ENCODE measurements around the gene COQ9.

The COQ9 gene

GRCh38 chr16:57471852-57472664 lies 24.8 kb downstream of the COQ9 start:
- DNase-seq (ENCODE audit: low read depth in 2 of 2, low spot score in 1 of 2): no peak

GRCh38 chr16:57472665-57473060 lies 25.4 kb downstream of the COQ9 start:
- DNase-seq (ENCODE audit: low read depth in 2 of 2, low spot score in 1 of 2): no peak

- DNase-seq (ENCODE audit: low read depth in 2 of 2, low spot score in 1 of 2): no peak
Observed at GRCh38 chr16:57473176-57473840, 26.0 kb downstream of the COQ9 start.

GRCh38 chr16:57473906-57474305 lies 26.6 kb downstream of the COQ9 start:
- no peak for DNase-seq (ENCODE audit: low read depth in 2 of 2, low spot score in 1 of 2)

GRCh38 chr16:57474671-57475661 lies 27.7 kb downstream of the COQ9 start:
- no peak for DNase-seq (ENCODE audit: low read depth in 2 of 2, low spot score in 1 of 2)

GRCh38 chr16:57475711-57476339 lies 28.5 kb downstream of the COQ9 start:
- DNase-seq (ENCODE audit: low read depth in 2 of 2, low spot score in 1 of 2): peak; percentile 43 to 44

- no peak for DNase-seq (ENCODE audit: low read depth in 2 of 2, low spot score in 1 of 2)
Observed at GRCh38 chr16:57476546-57477410, 29.5 kb downstream of the COQ9 start.

GRCh38 chr16:57477531-57478202 lies 30.4 kb downstream of the COQ9 start:
- DNase-seq (ENCODE audit: low read depth in 2 of 2, low spot score in 1 of 2): no peak

- no peak for DNase-seq (ENCODE audit: low read depth in 2 of 2, low spot score in 1 of 2)
Observed at GRCh38 chr16:57478396-57479204, 31.3 kb downstream of the COQ9 start.

- no peak for DNase-seq (ENCODE audit: low read depth in 2 of 2, low spot score in 1 of 2)
Observed at GRCh38 chr16:57479205-57479975, 32.1 kb downstream of the COQ9 start.

GRCh38 chr16:57479976-57480753 lies 32.9 kb downstream of the COQ9 start:
- DNase-seq (ENCODE audit: low read depth in 2 of 2, low spot score in 1 of 2): no peak

GRCh38 chr16:57480754-57481230 lies 33.5 kb downstream of the COQ9 start:
- no peak for DNase-seq (ENCODE audit: low read depth in 2 of 2, low spot score in 1 of 2)

GRCh38 chr16:57481421-57481820 lies 34.1 kb downstream of the COQ9 start:
- DNase-seq (ENCODE audit: low read depth in 2 of 2, low spot score in 1 of 2): no peak

- no peak for DNase-seq (ENCODE audit: low read depth in 2 of 2, low spot score in 1 of 2)
Observed at GRCh38 chr16:57482845-57483545, 35.7 kb downstream of the COQ9 start.

- no peak for DNase-seq (ENCODE audit: low read depth in 2 of 2, low spot score in 1 of 2)
Observed at GRCh38 chr16:57483725-57484514, 36.6 kb downstream of the COQ9 start.

Measured in stimulated activated CD8-positive, alpha-beta memory T cell treated with anti-CD3 and anti-CD28 coated beads, Interleukin-4, amount 100 ng/mL, for 1 hour (primary cell).